PC-9 (cell line): ENCODE measurements around the gene FNDC3B.

Experiments
- CTCF ChIP-seq: fragments of 200-600 bp; sonication (generic); conservative IDR thresholded peaks from 2 replicates; pipeline ENCODE4 v1.6.1; 2017; ENCODE audit warnings: mixed run types, antibody characterized with exemption, mild to moderate bottlenecking, moderate library complexity
- EZH2 ChIP-seq: fragments of 200-600 bp; sonication (generic); IDR thresholded peaks from 2 replicates; pipeline ENCODE4 v1.8.0; 2017; ENCODE audit warnings: antibody characterized with exemption, low read depth

GRCh38 chr3:172244011-172244410, 204.6 kb downstream of the FNDC3B start:
- TF ChIP-seq EZH2 (no peak), CTCF (no peak)
